Fibroblast of skin of left quadriceps (primary cell): ENCODE measurements around the gene PLCB2.

Experiments used
- DNase-seq, 2 experiments: peaks; one replicate each; pipeline ENCODE4 v3.0.0-alpha.2; 2013; ENCODE audit warnings: low read depth in 2 of 2

Gene PLCB2

DNA sequence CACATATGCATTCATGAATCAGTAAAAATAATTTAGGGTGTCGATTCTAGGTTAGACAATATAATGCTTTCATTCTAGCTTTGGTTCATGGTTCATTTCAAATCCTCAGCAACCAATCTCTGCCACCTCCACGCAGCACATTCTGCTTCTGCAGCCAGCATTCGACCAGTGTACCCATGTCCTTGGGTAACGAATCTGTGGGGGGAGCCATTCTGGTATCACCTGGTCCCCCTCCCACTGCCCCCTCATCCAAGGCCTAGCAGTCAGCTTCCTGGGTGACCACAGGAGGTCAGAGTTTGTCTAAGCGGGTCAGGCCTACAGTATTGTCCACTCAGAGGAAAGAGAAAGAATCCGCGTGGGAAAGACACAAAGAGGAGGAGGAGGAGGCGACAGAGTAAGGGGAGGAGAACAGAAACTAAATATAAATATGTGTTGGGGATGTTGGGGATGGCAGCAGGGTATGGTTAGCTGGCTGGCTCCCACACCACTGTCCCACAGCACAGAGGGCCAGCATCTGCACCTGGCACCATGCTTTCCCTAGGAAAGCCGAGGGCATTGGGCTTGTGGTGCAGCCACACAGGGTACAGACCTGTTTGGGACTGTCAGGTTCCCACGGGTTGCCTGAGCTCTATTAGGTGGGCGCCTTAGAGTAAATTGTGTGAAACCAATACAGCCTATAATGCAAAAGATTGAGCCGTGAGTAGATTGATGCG lies 56.8 kb downstream of the PLCB2 start:
- no peak for DNase-seq

DNA sequence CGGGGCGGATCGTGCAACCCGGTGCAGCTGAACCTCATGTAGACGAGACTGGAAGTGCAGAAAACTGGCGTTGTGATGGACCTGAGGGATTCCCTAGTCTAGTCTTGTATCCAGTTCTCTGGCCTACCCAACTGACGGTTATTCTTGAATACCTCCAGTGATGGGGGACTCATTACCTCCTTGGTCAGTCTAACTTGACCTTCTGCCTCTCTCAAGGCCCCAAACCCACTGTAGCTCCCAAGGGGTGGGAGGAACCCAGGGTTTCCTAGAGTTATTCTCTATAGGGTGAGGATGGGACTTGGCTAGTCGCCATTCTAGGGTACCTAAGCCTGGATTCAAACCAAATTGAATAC lies 57.5 kb downstream of the PLCB2 start:
- no peak for DNase-seq

DNA sequence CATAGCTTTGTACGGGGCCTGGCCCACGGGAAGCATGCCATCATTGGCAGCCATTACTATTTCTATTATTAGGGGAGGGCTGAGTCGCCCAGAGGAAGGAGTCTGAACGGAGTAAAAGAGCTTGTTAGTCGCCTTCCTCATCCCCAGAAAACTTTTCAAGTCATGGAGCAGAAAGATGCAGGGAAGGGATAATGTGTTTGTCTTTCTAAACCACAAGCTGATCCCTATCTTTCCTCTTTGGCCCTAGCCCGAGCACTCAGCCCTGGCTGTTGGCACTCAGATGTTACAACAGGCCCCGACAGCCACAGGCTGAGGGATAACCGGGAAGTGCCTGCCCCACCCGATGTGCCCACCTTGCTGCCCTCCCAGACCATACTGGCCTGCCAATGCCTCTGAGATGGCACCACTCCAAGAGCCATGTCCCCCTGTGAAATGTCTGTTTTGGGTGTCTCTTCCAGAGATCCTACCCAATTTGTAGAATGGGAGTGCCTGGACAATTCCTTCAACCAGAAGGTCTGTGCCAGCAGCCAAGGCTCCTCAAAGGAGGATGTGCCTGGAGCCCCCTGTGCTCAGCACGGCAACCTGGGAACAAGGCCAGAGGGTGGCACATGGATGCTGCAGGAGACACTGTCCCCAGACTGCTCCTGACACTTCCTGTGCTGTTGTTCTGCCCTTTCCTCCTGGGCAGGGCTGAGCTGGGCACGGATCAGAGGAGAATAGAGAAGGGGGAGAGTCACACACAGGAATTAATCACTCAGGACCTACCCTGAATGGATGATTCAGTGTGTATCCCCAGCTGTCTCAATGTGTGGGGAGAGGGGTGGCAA lies 58.0 kb downstream of the PLCB2 start:
- DNase-seq, result no peak

- DNase-seq, result no peak
Observed at GRCh38 chr15:40248006-40248783, 59.5 kb downstream of the PLCB2 start.

- DNase-seq, result no peak
Observed at GRCh38 chr15:40247406-40247971, 60.2 kb downstream of the PLCB2 start.

- DNase-seq, result no peak
Observed at GRCh38 chr15:40246496-40247280, 61.0 kb downstream of the PLCB2 start.

DNA sequence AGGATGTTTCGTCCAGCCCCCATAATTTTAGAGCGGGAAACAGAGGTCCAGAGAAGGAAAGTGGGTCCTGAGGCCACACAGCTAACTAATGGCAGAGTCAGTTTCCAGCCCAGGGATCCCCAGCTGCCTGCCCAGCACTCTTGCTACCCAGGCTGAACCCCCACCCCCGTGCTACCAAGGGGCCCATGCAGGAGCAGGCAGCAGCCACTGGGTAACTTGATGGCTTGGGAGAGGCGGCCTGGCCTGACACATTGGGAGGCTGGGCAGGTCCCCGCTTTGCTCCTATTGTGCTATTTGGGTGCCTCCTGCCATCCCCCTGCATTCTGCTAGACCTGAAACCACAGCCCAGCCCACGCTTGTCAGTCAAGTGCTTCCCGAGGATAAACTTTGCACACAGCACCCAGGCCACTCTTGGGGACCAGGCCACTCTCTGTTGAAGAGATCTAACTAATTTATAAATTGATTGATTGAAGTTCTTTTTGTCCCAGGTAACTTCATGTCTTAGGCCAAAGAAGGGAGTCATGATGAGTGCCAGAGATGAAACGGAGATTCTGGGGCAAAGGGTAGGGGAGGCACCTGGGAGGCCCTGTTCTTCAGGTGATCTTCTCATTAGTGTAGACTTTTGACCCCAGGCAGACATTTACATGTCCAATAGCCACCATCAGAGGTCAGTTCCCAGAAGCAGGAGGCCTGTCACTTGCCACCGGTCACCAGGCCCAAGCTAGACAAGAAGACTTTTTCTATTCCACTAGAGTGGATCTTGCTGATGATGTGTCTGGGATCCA lies 61.9 kb downstream of the PLCB2 start:
- no peak for DNase-seq

- DNase-seq, result no peak
Observed at GRCh38 chr15:40244961-40245523, 62.7 kb downstream of the PLCB2 start.

- no peak for DNase-seq
Observed at GRCh38 chr15:40243126-40243810, 64.5 kb downstream of the PLCB2 start.

DNA sequence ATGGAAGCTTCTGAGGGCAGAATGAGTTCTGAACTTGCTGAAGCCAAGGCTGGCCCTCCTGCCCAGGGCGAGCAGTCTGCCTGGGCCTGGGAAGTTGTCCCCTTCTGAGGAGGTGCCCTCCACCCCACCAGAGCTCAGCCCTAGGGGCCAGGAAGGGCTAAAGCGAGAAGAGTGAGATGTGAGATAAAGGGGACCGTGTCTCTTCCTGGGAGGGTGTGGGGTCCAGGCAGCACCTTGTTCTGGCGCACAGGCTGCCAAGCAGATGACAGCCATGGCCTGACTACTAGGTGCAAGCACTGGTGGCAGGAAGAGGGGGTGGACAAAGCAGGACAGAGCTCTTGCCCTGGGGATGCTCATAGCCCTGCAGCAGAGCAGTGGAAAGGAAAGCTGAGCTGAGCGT lies 65.1 kb downstream of the PLCB2 start:
- no peak for DNase-seq

- no peak for DNase-seq
Observed at GRCh38 chr15:40242213-40242599, 65.5 kb downstream of the PLCB2 start.

DNA sequence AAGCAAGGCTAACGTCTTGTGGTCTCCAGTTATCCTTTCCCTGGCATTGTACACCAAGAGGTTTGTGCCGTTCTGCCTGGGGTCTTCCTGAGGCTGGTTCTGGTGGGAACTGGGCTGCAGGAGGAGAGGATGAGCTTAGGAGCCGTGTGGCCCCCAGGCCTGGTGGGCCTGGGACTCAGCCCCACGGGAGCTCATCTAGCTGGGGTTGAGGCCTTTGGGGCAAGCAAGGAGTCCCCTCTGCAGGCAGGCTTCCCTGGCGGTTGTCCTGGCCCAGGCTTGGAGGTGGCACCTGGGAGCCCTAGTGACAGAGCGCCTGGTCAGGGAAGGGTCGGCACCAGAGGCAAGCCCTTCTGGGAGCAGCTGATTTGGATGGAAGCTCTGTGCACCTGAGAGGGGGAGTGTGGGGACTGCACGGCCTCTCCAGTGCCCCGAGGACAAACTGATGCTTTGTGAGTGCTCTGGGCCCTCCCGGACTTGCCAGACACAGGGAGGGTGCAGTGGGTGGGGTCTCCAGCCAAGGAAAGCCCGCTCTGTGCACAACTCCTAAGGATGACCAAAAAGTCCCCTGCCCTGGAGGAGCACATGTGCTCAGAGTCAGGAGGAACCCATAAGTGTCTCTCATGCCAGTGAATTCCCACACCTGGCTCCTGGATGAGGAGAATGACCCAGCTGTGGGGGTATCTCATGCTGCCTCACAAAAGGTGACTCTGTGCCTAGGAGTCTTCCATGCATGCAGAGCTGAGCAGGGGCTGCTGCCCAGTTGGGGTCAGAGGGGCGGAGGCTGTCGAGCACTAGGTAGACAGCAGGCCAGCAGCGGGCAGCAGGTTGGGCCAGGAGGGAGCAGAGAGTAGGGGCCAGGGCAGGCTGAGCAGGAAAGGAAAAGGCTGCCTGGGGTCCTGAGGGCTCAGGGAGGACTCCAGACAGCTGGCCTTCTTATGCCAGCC lies 66.2 kb downstream of the PLCB2 start:
- DNase-seq, result no peak

- DNase-seq, result no peak
Observed at GRCh38 chr15:40240619-40241221, 67.0 kb downstream of the PLCB2 start.

DNA sequence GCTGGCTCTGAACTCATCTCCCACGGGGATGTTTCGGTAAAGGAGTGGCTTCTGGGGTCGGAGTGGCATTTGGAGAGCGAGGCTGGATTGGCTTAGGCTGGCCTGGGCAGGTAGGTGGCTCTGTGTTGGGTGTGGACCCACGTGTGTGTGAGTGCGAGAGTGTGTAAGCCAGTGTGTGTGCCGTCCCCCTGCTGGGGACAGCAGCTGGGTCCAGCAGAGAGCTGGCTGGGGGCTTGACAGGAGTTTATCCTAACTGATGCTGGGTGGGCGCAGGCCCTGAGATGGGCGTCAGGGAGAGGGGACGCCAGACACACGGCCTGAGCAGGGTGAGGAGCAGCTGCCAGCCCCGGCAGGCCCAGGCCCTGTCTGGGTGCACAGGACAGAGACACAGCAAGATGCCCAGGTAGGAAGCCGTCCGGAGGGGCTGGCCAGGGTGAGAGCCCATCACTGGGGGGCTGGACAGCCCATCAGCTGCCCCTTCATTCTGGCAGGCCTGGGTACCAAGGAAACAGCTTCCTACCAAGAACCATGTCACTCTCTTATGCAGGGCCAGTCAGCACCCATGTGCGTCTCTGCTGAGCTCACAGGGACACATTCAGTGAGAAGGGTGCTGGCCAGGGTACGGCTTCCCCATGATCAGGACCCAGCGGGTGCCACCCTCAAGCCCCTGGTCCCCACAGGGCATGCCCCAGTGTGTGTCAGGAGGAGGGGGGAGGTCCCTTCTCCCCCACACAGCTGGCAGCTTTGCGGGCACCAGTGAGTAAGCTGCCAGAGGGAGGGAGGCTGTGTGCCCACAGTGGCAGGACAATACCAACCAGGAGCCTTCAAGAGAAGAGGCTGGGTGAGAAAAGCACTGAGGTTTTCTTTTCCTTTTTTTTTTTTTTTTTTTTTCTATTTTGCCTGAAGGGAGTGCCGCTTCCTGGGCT lies 67.8 kb downstream of the PLCB2 start:
- no peak for DNase-seq

GRCh38 chr15:40239404-40239692 lies 68.4 kb downstream of the PLCB2 start:
- no peak for DNase-seq

DNA sequence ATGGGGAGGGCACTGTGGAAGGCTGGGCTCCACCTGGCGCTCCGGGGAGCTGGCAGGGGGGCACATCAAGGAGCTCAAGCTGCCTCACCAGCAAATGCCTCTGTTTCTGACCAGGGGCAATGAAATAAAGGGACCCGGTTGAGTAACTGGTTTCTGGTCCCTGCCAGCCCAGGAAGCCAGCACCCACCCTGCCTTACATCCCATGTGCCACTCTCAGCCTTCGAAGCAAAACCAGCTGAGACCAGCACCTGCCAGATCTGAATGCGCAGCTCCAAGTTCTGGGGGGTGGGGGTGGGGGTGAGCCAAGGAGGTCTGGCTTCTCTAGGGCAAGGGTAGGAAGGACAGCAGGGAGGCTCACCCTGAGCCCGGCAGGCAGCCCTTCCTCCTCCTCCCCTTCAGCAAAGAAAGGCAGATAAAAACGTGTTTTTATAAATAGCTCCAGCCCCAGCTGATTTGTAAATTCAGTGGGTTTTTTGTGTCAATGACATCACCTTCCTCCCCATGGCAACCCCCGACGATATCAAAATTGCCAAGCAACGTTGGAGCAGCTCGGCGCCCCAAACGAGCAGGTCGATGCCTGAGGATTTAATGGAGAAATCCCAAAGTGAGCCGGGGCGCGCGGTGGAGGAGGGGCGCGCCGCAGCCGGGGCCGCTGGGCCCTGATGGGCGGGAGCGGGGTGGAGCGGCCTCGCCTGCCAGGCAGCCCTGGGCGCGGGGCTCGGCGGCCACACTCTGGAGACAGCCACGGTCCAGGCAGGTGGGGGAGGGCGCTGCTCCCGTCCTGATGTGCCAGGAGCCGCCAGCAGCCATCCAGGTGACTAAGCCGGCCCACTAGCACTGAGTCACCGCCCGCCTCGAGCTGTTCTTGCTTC lies 69.0 kb downstream of the PLCB2 start, which contains the start of gene PAK6:
Gene PAK6 (plus strand): TSS at position 532 of the 872 bp plus-strand sequence. CDS start 25,723 bp downstream, outside the sequence.
- DNase-seq, result no peak
